Measurements from ENCODE around the gene BCAT1. TPM values are rescaled to one million over a fixed set of nuclear protein-coding genes. Genes with fewer than 3 reads are reported as not detected.

Gene BCAT1
- total and polyA plus RNA-seq, 2 donors (not counting 3 experiments of a cell fraction or from before 2014, with no cell fraction given) = 21.6 to 267 TPM

DNA sequence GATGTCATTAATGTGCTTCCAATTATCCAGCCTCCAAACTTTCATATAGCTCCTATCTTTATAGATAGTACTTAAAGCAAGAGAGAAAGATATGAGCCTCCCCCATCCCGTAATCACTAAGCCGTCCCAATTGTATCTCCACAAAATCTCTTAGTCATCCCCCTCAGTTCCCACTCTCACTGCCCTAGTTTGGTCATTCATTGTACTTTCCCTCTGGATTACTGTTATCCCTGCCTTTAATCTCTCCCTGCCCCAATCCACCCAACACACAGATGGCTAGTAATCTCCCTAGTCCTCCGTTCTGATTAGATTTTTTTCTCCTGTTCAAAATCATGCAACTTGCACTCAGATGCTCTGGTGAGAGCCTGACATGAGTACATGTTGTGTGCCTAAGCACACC, 5.4 kb upstream of the BCAT1 start:
- CTCF ChIA-PET = no interaction called here
- H3K36me3 ChIP-seq (ENCODE audit: control insufficient read depth in 2 of 2, extremely low read depth in 1 of 2, insufficient read depth in 2 of 2, low read length in 2 of 2) = no peaks in the 10 kb centered on the region

More for the DNA sequence above, 5.4 kb upstream of the BCAT1 start:
- Histone ChIP-seq H3K79me2 (ENCODE audit: control insufficient read depth, insufficient read depth, low read length) (no peaks in the 10 kb centered on the region), H3K4me3 (replicated peaks in 1 of 3; ENCODE audit: insufficient read depth in 1 of 3, low read depth in 1 of 3, low read length in 3 of 3) (no peak overlapping the region), H4K20me1 (replicated peaks; ENCODE audit: control insufficient read depth, extremely low read depth, insufficient read depth, low read length) (no peaks in the 10 kb centered on the region), H3K4me1 (ENCODE audit: control insufficient read depth, extremely low read depth, insufficient read depth, low read length) (peaks cover 5% of the 10 kb centered on the region), H3K9ac (replicated peaks; ENCODE audit: extremely low read depth, insufficient read depth, low read length) (no peak overlapping the region), H3K27ac (ENCODE audit: insufficient read depth, low read depth, low read length) (no peak overlapping the region), H3K4me2 (ENCODE audit: insufficient read depth, low read length) (no peak overlapping the region), H3K9me3 (replicated peaks; ENCODE audit: control insufficient read depth, insufficient read depth, low read length) (no peaks in the 10 kb centered on the region), H3K27me3 (ENCODE audit: control insufficient read depth in 2 of 2, insufficient read depth in 2 of 2, low read length in 2 of 2) (no peaks in the 10 kb centered on the region), H3K9me1 (replicated peaks; ENCODE audit: control insufficient read depth, extremely low read depth, insufficient read depth, low read length) (no peaks in the 10 kb centered on the region), H2AFZ (ENCODE audit: low read depth, low read length) (no peak overlapping the region)
- intact Hi-C loops (cut with micrococcal nuclease) (no loop called here), dilution Hi-C loops (cut with MboI; ENCODE audit: extremely low pct_ligation_motif_present, low sequenced_read_pairs) (no loop called here)
- FAIRE-seq (no peak), DNase-seq (ENCODE audit: low read depth, low spot score) (no peak)
- no TSS peak for BruUV-seq (replicated peaks)
- TF ChIP-seq POLR2AphosphoS5 (IDR thresholded peaks at IDR 0.05; ENCODE audit: insufficient read depth, low read depth, low read length) (no peak), MYC (IDR thresholded peaks at IDR 0.05; ENCODE audit: low read depth, low read length) (no peak), JUN (IDR thresholded peaks at IDR 0.05; ENCODE audit: borderline replicate concordance, insufficient read depth, insufficient read length, low read depth) (no peak), EZH2 (IDR thresholded peaks at IDR 0.05; ENCODE audit: borderline replicate concordance, low read depth, low read length, severe bottlenecking) (no peak), POLR2A (IDR thresholded peaks at IDR 0.05; ENCODE audit: low read depth, low read length) (no peak), FOS (IDR thresholded peaks at IDR 0.05; ENCODE audit: borderline replicate concordance, insufficient read depth, low read length) (no peak), GATA2 (IDR thresholded peaks at IDR 0.05; ENCODE audit: insufficient read depth, insufficient read length, low read depth, low read length) (no peak)
- TF ChIP-seq, protein P1, sequence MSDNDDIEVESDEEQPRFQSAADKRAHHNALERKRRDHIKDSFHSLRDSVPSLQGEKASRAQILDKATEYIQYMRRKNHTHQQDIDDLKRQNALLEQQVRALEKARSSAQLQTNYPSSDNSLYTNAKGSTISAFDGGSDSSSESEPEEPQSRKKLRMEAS (IDR thresholded peaks at IDR 0.05; ENCODE audit: insufficient read depth, insufficient read length) = no peak
- TF ChIP-seq, protein P2, sequence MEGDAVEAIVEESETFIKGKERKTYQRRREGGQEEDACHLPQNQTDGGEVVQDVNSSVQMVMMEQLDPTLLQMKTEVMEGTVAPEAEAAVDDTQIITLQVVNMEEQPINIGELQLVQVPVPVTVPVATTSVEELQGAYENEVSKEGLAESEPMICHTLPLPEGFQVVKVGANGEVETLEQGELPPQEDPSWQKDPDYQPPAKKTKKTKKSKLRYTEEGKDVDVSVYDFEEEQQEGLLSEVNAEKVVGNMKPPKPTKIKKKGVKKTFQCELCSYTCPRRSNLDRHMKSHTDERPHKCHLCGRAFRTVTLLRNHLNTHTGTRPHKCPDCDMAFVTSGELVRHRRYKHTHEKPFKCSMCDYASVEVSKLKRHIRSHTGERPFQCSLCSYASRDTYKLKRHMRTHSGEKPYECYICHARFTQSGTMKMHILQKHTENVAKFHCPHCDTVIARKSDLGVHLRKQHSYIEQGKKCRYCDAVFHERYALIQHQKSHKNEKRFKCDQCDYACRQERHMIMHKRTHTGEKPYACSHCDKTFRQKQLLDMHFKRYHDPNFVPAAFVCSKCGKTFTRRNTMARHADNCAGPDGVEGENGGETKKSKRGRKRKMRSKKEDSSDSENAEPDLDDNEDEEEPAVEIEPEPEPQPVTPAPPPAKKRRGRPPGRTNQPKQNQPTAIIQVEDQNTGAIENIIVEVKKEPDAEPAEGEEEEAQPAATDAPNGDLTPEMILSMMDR (IDR thresholded peaks at IDR 0.05; ENCODE audit: extremely low read depth in 1 of 2, insufficient read depth in 1 of 2, low read depth in 1 of 2, low read length in 2 of 2) = no peak
- POLR2A ChIA-PET = no interaction called here
